ENCODE results near the gene PERCC1.

Gene PERCC1

DNA sequence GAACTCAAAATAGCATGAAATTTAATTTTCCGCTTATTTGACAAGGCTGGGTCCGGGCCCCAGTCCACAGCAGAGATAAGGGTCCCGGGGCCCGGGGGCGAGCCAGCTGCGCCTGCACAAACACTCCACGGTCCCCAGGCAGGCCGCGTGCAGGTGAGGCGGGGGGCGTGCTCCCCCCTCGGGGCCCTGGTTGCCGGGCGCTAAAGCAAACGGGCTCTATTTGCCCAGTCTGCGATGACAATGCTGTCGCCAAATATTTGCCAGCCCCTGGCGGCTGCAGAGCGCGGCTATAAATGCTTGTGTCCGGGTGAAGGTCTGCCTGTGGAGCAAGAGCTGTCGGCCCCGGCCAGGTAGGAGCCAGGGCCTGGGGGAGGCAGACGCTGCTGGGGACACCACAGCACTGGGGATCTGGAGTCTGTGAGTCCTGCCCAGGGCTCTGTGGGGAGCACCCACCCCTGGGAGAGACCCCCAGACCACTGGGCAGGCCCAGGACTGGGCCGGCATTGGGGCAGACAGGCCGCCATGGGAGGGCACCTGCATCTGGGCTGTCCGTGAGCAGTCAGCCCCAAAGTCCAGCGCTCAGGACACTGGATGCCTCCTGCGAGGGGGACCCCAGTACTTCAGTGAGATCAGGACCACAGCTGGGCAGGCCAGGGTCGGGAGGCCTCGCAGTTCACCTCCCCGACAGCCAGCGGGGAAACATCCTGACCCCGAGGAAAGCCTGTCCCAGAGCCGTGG, at the start of gene PERCC1:
PERCC1 (plus strand) TSS at position 320 of the 738 bp plus-strand sequence. CDS start 1,516 bp downstream, outside the sequence.
- no peak for DNase-seq (ENCODE audit: low spot score)

DNA sequence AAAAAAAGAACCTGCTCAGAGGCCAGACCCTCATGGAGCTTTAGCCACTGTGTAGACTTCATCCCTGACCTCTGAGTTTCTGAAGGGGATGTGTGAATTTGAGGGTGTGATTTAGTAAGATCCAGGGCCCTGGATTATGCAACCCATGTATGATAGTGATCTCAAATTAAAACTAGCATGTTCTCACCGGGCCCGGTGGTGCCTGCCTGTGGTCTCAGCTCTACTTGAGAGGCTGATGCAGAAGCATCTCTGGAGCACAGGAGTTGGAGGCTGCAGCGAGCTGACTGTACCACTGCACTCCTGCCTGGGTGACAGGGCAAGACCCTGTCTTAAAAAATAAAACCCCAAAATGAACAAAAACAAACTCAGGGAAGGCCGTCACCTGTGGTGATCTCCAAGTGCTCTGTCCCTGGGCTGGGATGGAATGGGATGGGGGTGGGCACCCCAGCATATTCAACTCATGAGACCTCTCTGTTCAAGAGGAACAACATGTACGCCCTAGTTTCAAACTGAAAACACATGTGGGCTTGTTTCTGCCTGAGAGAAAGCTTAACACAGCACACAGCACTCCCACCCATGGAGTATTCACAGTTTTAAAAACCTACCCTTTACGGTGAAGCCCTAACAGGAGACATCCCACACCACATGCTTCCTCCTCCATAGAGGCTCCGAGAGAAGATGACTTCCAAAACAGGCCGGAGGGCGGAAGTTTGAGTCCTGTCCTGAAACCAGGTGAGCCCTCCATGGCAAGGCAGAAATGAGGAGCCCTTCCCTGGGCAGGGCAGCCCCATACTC, 49.1 kb upstream of the PERCC1 start:
- DNase-seq (ENCODE audit: low spot score) = peak; percentile 69

DNA sequence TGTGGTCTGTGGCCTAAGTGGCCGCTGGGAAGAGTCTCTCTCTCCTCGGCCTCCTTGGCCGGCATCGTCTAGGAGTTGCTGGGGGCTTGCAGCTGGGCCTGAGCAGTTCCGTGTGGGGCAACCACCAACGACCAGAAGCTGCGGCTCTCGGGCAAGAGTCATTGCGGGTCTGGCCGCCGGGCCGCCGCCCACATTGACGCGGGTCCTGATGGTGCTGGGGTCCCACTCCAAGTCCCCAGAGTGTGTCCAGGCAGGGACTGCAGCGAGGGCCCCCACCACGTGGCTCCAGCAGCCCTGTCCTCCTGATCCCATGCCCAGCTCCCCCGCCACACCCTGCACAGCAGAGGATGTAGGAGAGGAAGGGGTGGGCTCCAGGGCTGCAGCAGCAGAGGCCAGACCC, 47.3 kb upstream of the PERCC1 start:
- DNase-seq (ENCODE audit: low spot score) = no peak

DNA sequence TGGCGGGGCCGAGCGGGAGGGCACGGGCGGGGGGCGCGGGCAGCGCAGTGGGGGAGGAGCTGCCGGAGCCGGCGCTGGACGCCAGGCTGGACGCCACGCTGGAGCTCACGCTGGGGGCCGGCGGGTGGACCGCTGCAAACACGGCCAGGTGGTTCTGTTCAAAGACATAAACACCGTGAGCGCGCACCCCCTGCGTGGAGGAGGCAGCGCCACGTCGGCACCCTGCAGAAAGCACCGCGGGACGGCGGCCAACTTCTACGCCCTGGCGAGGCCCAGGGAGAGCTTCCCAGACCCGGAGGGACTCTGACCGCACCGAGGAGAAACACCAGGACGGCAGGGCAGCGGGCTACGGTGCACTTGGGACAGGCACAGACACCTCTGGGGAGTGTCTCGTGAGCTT, 45.6 kb upstream of the PERCC1 start:
- no peak for DNase-seq (ENCODE audit: low spot score)

DNA sequence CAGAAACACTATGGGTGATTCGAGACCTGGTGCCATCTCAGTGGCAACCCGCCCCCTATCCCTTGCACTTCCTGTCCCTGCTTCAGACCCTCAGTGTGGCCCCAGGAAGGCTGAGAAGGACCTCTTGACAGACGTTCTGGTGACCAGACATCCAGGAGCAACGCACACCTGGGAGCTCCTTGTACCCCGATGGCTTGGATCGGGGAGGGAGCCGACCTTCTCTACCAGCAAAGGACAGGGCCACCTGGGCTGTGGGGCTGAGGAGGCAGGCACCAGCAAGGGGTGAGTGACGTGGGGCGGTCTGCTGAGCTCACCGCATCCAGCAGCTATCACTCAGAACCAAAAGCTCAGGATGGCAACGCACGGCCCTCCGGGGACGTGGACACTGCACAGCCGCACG, 43.5 kb upstream of the PERCC1 start:
- no peak for DNase-seq (ENCODE audit: low spot score)

DNA sequence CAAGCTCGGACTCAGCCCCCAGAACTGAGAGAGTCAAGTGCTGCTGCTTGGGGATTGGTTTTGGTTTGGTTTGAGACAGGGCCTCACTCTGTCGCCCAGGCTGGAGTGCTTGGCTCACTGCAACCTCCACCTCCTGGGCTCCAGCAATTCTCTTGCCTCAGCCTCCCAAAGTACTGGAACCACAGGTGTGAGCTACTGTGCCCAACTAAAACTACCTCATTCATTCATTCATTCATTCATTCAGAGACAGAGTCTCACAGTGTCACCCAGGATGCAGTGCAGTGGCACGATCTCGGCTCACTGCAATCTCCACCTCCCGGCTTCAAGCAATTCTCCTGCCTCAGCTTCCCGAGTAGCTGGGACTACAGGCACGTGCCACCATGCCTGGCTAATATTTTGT, 41.1 kb upstream of the PERCC1 start:
- DNase-seq (ENCODE audit: low spot score) = no peak

DNA sequence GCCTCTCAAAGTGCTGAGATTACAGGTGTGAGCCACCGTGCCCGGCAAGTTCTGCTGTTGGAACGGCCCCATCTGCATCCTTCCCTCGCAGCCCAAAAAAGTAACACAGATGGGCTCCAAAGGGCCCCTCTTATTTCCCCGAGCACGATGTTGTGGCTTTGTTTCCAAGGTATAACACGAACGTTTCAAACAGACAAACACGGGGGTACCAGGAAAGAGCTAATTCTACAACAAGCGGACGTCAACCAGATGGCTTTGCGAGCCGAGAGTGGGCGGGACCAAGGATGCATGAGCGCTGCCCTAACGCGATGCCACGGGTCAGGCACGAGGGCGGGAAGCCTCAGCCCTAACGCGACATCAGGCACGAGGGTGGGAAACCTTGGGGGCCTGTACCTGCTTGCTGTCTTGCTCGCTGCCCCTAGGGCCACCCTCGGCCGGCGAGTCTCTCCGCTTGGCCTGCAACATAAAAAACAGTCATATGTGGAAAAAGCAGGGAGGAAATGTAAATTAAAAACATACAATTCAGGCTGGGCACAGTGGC, 40.6 kb upstream of the PERCC1 start:
- no peak for DNase-seq (ENCODE audit: low spot score)

DNA sequence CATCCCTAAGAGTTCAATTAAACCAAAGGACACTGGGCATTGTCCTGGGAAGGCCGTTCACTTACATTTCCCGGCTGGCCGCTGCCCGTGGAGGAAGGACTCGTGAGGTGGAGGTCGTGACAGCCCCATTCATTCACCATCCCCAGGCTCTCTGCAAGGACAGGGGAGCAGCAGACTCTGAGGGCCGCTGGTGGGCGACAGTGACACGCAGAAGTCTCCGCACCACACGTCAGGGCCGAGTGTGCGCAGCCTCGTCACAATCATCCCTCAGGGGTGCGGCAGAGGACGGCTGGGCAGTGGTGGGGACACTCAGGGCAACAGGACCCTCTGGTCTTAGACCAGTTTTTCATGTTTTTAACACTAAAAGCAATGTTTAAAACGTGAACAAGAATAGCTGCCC, 38.1 kb upstream of the PERCC1 start:
- DNase-seq (ENCODE audit: low spot score) = no peak

DNA sequence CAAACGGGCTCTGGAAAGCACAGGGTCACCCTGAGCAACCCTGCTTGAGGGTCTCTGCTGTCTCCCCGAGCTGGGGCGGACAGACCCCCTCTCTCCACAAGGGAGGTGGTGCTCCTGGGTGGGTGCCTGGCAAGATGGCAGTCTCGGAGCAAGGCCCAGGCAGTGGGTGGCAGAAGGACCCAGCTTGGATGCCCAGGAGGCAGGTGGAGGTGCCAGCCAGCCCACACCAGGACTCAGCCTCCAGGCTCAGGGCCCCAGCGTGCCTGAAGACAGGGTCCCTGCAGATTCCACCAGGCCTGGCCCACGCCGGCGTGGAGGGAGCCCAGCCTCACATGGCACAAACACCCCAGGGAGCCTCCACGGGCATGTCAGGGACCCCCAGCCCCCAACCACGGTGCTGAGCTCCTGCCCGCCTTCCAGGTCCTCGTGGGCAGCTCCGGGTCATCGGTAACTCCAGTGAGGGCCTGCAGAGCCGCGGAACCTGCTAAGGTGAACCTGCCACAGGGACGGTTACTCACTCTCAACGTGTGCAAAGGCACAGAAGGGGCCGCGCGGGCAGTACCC, 37.2 kb upstream of the PERCC1 start:
- DNase-seq (ENCODE audit: low spot score) = no peak

DNA sequence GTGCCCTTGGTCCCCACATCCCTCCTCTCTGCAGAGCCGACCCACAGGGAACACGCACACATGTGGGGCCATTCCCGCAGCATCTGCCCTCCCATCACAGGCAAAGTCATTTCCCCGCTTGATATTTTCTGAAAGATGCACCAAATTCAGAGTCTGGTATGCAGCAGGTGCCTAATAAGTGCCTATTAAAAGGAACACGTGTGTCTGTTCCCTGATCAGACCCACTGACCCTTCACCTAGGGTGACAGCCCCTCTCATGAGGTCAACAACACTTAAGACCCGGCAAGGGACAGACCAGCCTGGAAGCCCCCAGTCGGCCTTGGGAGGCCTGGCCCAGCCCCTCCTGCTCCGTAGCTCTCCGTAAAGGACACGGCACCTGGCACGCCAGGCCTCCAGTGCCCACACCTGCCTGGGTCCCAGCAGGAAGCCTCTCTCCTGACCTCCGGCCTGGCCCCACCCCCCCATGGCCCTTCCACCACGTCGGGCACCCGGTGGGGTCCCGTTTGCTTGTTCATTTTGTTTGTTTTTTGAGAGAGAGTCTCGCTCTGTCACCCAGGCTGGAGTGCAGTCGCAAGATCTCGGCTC, 36.4 kb upstream of the PERCC1 start:
- DNase-seq (ENCODE audit: low spot score) = no peak

DNA sequence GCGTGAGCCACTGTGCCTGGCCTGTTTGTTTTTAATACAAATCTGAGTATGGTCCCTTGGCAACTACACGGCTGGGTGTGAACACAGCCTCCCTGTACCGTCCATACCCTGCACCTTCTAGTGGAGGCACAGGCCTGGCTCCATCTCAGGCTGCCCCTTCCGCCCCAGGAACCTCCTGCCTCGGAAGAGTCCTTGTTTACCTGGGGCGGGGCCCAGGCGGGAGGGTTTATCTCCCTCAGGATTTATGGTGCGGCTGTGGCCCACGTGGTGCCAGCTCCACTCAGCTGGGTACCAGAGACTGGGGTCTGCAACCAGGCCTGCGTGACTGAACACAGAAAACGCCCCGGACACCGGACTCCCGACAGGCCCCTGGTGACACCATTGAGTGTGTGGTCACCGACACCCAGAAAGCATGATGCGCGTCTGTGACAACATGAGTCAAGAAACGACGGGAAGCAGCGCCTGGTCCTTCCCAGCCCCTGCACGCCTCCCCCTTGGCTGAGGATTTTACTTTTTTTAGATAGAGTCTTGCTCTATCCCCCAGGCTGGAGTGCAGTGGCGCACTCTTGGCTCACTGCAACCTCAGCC, 35.3 kb upstream of the PERCC1 start:
- DNase-seq (ENCODE audit: low spot score) = no peak

DNA sequence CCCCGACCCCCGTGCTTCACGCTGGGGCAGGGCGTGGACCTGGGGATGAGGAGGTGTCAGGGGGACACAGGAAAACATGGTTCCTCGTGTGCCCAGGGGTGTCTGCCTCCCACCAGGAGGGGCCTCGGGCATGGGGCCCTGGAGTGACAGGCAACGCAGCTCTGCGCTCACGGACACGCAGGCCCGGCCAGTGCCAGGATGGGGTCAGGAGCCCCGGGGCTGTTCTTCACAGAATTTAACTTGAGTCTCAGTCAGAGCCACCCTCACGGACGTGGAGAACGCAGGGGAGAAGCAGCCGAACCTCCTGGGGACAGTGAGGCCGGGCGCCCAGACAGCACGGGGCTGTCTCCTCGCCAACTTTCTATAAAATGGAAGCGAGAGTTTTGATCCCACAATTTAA, 33.1 kb upstream of the PERCC1 start:
- DNase-seq (ENCODE audit: low spot score) = no peak

DNA sequence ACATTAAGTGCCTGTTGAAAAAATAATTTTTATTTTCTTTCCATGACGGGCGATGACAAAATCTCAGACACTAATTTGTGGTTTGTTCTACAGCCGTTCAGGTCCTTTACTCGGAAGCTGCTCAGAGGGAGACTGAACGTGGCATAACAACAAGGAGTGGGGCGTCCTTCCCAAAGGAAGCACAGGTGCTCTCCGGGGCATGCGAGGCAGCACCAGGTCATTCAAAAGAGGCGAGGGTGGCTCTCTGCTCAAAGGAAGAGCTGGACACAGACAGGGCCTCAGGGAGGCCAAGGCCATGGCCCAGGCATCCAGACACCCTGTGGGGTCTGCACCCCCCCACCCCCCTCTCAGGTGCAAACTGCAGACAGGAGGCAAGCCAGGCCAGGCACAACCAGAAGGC, 32.5 kb upstream of the PERCC1 start:
- DNase-seq (ENCODE audit: low spot score) = no peak

DNA sequence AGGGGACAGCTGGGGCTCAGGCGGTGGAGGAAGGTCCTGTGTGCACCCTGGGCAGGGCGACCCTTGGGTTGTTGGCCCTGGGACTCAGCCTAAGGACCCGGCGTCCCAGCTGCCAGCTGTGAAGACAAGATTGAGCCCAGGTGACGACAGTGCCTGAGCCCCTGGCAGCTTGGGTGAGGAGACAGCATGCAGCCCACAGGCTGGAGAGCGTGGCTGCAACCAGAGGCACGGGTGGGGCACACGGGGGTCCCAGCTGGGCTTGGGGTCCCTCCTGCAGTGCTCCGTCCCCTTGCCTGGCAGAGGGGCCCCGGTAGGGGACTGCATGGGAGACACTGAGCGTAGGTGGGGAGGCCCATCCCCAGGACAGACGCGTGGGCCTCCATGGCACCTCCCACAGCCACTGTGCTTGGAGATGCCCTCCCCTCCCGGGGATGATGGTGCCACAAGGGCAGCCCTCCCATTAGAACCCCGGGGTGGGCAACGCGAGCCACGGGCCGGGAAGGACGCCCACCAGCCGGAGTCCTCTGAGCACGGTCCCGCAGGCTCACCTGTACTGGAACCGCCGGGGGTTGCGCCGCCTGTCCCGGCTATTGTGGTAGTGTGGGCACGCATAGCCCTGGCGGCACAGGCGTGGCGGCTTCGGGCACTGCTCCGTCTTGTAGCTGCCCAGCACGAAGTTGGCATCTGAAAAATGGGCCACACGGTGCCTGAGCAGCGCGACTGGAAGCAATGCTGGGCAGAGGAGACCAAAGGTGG, 31.9 kb upstream of the PERCC1 start:
- no peak for DNase-seq (ENCODE audit: low spot score)

DNA sequence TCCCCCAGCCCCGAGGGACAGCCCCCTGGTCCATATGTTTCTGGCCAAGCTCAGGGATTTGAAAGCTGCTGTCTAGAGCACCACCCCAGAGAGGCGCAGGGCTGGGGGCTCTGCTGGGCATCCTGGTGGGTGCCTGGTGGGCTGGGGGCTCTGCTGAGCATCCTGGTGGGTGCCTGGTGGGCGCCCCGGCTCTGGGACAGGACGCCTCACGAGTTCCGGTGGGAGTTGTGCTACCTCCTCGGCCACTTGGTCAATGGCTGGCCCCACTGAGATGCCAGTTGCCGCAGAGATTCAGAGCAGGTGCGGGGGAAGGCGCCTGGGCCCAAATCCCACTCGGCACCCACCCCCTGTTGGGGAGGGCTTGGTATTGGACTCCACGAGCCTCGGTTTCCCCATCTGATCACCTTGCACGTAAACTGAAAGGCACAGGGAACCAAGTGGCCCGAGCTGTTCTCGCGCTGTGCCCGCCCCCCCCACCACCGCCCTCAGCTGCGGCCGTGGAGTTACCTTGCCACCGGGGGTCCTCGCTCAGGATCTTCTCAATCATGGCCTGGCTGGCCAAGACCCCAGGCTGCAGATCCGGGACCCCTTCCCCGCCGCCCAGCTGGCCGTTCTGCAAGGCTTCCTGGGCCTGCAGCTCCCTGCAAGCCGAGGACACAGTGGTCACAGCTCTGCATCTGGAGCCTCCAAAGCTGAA, 29.7 kb upstream of the PERCC1 start:
- DNase-seq (ENCODE audit: low spot score) = no peak

DNA sequence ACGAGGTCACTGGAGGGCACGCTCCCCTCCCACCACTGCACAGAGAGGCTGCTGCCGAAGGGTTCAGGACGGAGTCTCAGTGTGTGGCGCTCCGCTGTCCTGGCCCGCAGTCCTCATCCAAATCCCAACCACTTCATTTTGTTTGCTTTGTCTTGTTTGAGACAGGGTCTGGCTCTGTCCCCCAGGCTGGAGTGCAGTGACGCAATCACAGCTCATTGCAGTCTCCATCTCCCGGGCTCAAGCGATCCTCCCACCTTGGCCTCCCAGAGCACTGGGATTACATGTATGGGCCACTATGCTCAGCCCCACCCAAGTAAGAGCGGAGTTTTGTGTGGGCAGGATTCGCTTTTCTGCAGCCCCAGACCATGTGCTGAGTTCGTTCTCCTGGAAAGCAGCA, 29.1 kb upstream of the PERCC1 start:
- DNase-seq (ENCODE audit: low spot score) = no peak

DNA sequence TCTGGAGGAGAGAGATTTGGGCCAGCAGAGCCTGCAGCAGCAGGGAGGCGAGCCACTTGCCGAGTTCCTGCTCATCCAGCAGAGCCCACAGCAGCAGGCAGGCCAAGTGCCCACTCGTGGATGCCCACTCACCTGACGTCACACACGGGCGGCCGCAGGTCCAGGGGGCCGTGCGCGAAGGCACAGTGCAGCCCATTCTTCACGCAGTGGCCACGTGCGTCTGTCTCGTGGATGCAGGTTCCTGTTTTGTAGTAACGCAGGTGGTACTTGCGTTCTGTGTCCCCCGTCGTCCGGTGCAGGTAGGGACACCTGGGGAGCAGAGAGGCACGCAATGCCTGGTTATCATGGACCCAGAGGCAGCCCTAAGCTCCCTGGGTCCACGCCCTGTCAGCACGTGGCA, 27.8 kb upstream of the PERCC1 start:
- DNase-seq (ENCODE audit: low spot score) = no peak

DNA sequence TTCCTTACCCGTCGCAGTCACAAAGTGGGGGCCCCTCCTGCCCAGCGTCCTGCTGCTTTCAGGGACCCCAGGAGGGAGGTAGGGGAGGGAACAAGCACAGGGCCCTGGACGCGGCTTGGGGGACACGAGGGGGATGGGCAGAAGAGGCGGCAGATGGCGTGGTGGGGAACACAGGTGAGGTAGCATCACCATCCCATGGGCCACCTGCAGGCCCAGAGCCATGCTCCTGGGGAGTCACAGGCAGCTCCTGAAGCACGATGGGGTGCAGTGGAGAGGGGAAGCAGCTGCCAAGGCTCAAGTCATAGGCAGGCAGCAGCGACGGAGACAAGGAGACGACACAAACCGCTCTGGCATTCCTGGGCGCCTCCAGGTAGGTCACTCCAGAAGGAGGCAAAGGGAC, 27.1 kb upstream of the PERCC1 start:
- DNase-seq (ENCODE audit: low spot score) = no peak

DNA sequence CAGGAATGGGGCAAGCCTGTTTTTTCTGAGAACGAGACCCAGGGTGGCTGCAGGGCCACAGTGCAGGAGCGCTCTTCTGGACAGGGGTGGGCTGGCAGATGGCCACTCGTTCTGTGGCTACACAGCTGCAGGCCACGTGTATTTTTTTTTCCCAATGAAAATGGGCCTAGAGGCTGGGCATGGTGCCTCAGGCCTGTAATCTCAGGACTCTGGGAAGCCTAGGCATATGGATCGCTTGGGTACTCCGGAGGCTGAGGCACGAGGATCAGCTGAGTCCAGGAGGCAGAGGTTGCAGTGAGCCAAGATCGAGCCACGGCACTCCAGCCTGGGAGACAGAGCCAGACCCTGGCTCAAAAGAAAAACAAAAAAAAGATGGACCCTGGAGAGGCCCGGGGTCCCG, 23.1 kb upstream of the PERCC1 start:
- DNase-seq (ENCODE audit: low spot score) = no peak

DNA sequence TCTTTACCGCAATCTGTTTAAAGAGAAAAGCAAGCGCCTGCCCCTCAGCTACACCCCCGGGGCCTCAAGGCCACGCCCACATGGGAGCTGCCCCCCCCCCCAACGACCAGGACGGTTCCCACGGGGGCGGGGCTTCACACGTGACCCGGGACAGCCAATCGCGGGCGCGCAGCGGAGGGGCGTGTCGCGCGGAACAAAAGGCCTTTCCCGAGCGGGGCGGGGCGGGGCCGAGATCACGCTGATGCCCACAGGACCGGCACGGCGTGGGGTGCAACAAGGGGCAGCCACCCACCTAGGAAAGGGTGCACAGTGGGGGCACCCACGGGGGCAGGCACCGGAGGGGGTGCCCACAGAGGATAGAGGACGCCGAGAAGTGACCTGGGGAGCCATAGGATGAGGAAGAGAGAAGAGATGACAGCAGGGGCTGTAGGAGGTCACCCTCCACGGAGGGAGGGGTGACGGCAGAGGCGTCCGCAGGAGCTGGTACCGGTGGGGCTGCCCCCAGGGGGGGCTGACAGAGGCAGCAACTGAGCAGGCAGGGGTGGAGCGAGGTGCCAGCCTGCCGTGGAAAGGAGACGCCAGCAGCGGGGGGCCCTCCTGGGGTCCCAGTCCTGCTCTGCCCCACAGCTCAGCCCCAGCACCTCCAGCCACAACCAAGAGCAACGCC, 22.6 kb upstream of the PERCC1 start:
- peak; percentile 90 for DNase-seq (ENCODE audit: low spot score)
